ENCODE measurements around the gene GABRB2.

GABRB2 gene

DNA sequence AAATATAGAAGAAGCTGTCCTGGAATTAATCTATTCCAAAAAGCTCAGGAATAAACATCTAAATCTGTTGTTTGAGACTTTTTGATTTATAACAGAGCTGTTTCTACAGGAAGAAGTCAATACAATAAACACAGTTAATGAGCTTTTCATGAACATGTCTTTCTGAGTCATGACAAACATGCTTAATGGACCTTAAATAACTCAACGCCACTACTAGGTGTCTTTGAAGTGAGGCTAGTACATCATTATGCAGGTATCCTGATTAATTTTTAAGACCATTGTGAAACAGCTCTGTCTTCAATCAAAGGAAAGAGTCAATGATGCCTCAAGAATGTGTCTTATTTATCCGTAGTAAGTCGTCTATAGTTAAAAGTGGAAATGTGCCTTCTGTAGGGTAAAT, 131.6 kb downstream of the GABRB2 start:
- TF ChIP-seq POLR2AphosphoS5 (IDR thresholded peaks at IDR 0.05; ENCODE audit: low read depth, low read length) (no peak), FOXP2 (optimal IDR thresholded peaks at IDR 0.05; ENCODE audit: borderline replicate concordance, extremely low read depth, extremely low read length, insufficient read depth) (no peak)

GRCh38 chr5:161414037-161414436, 132.5 kb downstream of the GABRB2 start:
- TF ChIP-seq POLR2AphosphoS5 (IDR thresholded peaks at IDR 0.05; ENCODE audit: low read depth, low read length), result no peak
- TF ChIP-seq, protein P1, sequence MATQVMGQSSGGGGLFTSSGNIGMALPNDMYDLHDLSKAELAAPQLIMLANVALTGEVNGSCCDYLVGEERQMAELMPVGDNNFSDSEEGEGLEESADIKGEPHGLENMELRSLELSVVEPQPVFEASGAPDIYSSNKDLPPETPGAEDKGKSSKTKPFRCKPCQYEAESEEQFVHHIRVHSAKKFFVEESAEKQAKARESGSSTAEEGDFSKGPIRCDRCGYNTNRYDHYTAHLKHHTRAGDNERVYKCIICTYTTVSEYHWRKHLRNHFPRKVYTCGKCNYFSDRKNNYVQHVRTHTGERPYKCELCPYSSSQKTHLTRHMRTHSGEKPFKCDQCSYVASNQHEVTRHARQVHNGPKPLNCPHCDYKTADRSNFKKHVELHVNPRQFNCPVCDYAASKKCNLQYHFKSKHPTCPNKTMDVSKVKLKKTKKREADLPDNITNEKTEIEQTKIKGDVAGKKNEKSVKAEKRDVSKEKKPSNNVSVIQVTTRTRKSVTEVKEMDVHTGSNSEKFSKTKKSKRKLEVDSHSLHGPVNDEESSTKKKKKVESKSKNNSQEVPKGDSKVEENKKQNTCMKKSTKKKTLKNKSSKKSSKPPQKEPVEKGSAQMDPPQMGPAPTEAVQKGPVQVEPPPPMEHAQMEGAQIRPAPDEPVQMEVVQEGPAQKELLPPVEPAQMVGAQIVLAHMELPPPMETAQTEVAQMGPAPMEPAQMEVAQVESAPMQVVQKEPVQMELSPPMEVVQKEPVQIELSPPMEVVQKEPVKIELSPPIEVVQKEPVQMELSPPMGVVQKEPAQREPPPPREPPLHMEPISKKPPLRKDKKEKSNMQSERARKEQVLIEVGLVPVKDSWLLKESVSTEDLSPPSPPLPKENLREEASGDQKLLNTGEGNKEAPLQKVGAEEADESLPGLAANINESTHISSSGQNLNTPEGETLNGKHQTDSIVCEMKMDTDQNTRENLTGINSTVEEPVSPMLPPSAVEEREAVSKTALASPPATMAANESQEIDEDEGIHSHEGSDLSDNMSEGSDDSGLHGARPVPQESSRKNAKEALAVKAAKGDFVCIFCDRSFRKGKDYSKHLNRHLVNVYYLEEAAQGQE (IDR thresholded peaks at IDR 0.05; ENCODE audit: insufficient read depth in 1 of 2, low read depth in 2 of 2, low read length in 2 of 2), result no peak
- TF ChIP-seq SIN3A (IDR thresholded peaks at IDR 0.05; ENCODE audit: borderline replicate concordance, insufficient read depth, low read length), result no peak
- no peak for TF ChIP-seq FOXP2 (optimal IDR thresholded peaks at IDR 0.05; ENCODE audit: borderline replicate concordance, extremely low read depth, extremely low read length, insufficient read depth)
- no peak for TF ChIP-seq TAF1 (IDR thresholded peaks at IDR 0.05; ENCODE audit: borderline replicate concordance, insufficient read depth, low read length)

- TF ChIP-seq POLR2AphosphoS5 (IDR thresholded peaks at IDR 0.05; ENCODE audit: low read depth, low read length) (no peak), TAF1 (IDR thresholded peaks at IDR 0.05; ENCODE audit: borderline replicate concordance, insufficient read depth, low read length) (no peak), FOXP2 (optimal IDR thresholded peaks at IDR 0.05; ENCODE audit: borderline replicate concordance, extremely low read depth, extremely low read length, insufficient read depth) (no peak), SIN3A (IDR thresholded peaks at IDR 0.05; ENCODE audit: borderline replicate concordance, insufficient read depth, low read length) (no peak)
- TF ChIP-seq, protein P1 (IDR thresholded peaks at IDR 0.05; ENCODE audit: insufficient read depth in 1 of 2, low read depth in 2 of 2, low read length in 2 of 2), result no peak
Measured at GRCh38 chr5:161412792-161413191, 133.7 kb downstream of the GABRB2 start.

DNA sequence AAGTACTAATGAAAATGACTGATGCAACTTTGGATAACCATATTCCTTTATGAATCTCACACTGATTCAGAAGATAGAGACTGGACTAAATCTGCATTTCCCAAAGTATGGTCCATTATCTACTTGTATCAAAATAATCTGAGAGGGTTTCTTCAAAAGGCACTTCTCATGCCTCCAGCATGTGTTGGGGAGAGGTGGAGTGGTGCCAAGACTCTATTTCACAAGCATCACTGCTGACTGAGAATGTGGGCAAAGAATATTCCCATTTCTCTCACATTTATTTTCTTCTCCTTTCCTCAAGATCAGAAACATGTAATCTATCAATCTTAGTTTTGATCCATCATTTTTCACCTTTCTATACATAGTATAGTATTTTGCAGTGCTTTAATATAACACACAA, 135.4 kb downstream of the GABRB2 start:
- no peak for TF ChIP-seq TAF1 (IDR thresholded peaks at IDR 0.05; ENCODE audit: borderline replicate concordance, insufficient read depth, low read length)
- TF ChIP-seq POLR2AphosphoS5 (IDR thresholded peaks at IDR 0.05; ENCODE audit: low read depth, low read length), result no peak
- TF ChIP-seq FOXP2 (optimal IDR thresholded peaks at IDR 0.05; ENCODE audit: borderline replicate concordance, extremely low read depth, extremely low read length, insufficient read depth), result no peak
- TF ChIP-seq SIN3A (IDR thresholded peaks at IDR 0.05; ENCODE audit: borderline replicate concordance, insufficient read depth, low read length), result no peak
- TF ChIP-seq, protein P1 (IDR thresholded peaks at IDR 0.05; ENCODE audit: insufficient read depth in 1 of 2, low read depth in 2 of 2, low read length in 2 of 2), result no peak

GRCh38 chr5:161410640-161411039, 135.9 kb downstream of the GABRB2 start:
- TF ChIP-seq TAF1 (IDR thresholded peaks at IDR 0.05; ENCODE audit: borderline replicate concordance, insufficient read depth, low read length) (no peak), FOXP2 (optimal IDR thresholded peaks at IDR 0.05; ENCODE audit: borderline replicate concordance, extremely low read depth, extremely low read length, insufficient read depth) (no peak), SIN3A (IDR thresholded peaks at IDR 0.05; ENCODE audit: borderline replicate concordance, insufficient read depth, low read length) (no peak), POLR2AphosphoS5 (IDR thresholded peaks at IDR 0.05; ENCODE audit: low read depth, low read length) (no peak)
- TF ChIP-seq, protein P1 (IDR thresholded peaks at IDR 0.05; ENCODE audit: insufficient read depth in 1 of 2, low read depth in 2 of 2, low read length in 2 of 2), result no peak

All from PFSK-1 (cell line).